IPS DF 4.7 (cell line): ENCODE measurements around the gene C13orf46.

ENCODE experiments used
- DNase-seq: peaks from one replicate; pipeline ENCODE4 v3.0.0-alpha.2; 2013; ENCODE audit warnings: low spot score; ENCODE audit errors: extremely low read depth

C13orf46 gene

DNA sequence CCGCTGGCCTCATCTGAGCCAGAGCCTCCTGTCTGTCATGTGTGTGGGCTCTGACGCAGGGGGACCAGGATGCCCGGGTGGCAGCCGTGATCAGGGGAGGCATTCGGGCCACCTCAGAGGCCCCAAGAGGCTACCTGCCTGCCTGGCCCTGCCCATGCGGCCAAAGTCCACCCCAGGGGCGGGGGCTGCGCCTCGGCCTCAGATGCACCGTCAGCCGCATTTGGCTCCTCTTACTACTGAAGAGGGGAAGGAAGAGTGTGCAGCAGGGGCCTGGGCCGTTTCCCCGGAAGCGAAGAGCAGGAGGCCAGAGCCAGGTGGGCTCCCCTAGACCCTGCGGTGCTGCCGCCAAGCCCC, 34.0 kb downstream of the C13orf46 start:
- no peak for DNase-seq

DNA sequence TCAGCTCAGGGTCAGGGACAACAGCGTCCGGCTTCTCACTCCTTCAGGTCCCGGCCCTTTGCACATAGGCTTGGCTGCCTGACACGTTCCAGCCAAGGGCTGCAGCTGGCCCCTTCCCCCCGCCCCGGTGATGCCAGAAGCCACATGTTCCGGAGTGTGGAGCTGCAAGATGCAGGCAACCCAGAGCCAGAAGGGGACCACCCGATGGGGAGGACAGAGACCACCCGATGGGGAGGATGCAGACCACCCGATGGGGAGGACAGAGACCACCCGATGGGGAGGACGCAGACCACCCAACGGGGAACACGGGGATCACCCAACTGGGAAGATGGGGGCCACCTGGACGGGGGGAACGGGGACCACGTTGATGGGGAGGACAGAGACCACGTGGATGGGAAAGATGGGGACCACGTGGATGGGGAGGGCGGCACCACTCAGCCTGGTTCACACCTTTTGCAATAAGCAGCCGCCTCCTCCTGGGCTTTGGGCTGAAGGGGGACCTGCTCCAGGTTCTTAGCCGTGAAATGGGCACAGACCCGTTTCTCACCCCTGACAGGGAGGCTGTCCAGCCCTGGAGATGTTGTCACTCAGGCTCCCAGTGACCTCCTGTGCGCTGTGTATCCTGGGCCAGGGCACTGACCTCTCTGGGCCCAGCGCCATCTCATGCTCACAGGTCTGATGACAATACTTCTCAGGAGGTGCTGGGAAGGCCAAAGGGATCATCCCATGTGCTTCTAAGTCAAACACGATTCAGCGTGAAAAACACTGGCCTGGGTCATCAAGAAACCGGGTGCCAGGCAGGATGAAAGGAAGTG, 34.5 kb downstream of the C13orf46 start:
- no peak for DNase-seq

DNA sequence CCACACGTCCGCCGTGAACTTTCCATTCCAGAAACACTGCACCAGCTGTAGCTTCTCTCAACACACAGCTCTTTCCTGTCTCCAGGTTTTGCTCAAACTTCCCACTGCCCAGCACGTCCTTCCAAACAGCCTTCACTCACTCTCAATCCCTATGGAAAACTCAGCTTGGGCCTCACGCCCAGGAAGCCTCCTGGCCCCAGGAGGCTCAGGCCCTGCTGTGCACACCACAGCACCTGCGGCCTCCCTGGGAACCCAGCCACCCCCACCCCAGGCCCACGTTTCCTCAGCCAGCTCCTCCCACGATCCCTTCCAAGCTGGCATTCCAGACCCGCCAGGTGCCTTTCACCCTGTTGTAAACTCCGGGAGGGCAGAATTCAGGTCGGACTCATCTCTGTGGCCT, 35.2 kb downstream of the C13orf46 start:
- no peak for DNase-seq

DNA sequence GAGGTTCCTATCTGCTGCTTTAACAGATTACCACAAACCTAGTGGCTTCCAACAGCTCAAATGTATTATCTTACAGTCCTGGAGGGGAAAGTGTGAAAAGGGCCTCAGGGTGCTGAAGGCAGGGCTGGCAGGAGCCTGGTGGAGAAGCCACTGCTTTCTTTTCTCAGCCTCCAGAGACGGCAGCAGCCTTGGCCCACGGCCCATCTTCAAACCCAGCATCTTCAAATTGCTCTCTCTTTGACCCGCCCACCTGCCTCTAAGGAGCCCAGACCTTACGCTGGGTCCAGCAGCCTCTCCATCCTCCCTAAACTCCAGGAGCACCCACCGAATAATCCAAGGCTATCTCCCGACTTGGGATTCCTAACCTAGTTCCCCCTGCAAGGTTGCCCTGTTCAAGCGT, 35.6 kb downstream of the C13orf46 start:
- DNase-seq = no peak

DNA sequence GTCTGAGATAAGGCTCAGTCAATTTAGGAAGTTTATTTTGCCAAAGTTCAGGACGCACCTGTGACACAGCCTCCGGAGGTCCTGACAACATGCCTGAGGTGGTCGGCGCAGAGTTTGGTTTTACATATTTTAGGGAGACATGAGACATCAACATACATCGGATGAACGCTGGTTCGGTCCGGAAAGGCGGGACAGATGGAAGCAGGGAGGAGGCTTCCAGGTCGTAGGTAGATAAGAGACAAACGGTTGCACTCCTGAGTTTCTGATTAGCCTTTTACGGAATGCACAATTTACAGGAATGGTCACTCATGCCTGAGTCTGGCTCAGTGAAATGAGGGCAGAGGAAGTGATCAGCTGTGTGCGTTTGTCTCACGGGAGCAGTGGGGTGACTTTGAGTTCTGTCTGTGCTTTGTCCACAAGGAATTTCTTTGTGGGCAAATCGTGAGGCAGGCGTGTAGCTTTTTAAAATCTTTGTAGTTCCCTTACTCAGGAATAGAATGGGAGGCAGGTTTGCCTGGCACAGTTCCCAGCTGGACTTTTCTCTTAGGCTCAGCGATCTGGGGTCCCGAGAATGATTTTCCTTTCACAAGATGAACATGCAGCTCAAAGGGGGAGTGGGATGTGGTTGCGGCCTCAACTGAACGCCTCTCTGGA, 36.2 kb downstream of the C13orf46 start:
- no peak for DNase-seq

DNA sequence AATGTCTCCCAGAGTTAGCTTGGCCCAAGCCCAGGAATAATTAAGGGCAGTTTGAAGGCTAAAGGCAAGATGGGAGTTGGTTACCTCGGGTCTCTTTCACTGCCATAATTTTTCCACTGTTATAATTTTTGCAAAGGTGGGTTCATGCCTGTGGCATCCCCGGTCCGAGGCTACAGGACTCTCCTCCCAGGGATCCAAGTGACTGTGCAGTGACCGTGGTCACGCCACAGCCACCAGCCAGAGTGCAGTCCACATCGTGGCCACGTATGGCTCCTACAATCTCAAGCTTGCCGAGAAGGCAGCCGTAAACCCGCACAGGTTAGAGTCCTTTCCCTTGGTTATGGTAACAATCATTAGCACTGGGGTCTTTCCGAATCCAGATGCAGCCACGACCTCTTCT, 36.8 kb downstream of the C13orf46 start:
- DNase-seq = no peak

DNA sequence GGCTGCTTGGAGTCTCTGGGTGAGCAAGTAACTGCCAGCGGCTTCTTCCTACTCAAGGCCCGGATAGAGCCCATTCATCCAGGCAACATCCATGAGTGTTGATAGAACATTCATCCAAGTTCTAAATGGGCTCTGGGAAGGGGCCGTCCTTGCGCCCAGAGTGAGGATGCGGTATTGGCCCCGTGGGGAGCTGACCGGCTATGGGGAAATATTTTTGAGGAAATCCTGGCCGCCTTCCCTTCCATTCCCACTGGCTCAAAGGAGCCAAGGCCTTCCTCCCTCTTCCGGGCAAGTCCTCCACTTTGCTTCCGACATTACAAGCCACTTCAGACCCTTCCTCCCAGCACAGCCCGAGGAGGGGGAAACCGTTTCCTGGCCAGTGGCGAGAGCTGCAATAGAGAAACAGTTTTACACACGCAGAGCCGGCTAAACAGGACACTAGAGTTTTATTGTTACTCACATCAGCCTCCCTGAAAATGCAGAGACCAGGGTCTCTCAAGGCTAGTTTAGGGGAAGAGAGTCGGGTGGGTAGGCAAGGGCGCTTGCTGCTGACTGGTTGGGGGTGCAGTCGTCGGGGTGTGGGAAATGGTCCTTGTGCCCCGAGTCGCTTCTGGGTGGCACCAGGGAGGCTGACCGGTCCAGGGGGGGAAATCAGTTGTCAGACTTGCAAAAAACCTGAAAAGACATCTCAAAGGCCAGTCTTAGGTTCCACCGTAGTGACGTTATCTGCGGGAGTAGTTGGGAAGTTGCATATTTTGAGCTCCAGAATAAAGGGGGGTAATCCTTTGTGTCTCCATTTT, 37.5 kb downstream of the C13orf46 start:
- DNase-seq = no peak

DNA sequence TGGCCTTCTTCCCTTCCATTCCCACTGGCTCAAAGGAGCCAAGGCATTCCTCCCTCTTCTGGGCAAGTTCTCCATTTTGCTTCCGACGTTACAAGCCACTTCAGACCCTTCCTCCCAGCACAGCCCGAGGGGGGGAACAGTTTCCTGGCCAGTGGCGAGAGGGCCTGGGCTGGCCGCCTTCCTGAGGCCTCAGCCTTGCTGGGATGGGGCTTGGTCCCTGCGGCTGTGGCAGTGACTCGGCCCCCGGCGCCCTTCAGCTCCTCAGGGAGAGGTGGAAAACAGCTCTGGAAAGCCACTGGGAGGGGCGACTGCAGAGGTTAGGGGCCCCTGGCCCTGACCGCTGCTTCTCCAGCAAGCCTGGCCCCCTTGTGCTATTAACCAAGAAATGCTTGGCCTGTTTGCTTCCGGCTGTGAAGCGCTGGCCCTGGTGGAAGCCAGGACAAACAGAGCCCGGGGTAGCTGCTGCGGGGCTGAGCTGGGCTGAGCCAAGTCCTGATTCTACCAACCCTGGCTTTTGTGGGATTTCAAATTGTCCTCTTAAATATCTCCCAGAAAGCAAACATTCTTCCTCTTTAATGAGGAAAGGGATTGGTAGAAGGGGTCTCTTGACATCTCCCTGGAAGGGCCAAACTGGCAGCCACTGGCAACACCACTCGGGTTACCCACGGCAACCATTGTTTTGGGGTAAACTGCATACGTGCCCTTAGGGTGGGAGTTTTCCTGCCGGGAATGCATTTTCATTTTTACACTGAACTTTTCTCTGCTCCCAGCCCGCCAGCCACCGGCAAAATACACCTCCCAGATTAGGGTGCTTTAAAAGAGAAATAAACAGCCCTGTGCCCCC, 38.7 kb downstream of the C13orf46 start:
- DNase-seq = no peak

DNA sequence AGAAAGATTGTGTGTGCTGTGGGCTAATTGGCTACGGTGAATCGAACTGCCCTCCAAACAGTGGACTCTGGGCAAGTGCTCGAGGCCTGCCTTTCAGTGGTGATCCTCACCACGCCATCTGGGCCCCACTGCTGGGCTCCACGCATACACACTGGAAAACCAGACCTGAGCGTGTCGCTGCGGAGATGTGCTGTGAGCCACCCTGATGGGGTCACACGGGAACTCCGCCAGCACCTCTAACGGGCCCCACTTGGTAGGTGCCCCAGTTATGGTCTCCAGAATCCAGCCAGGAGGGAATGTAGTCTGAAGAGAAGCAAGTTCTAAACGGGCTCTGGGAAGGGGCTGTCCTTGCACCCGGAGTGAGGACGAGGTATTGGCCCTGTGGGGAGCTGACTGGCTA, 39.3 kb downstream of the C13orf46 start:
- DNase-seq = no peak

DNA sequence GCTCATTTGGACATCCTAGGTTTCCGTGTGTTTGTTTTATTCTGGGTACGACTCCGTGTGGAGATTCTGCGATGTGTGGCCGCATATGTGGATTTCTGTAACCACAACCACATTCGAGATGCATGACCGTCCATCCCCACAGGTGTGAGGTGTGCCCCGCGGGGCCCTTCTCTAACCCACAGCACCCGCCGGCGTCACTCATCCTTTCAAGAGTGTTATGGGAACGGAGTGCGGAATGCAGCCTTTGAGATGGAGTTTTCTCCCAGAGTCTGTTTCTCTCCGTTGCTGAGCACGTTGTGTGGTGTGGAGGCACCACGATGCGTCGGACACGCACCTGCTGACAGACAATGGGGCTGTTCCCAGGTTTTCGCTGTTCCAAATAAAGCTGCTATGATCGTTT, 40.0 kb downstream of the C13orf46 start:
- no peak for DNase-seq

DNA sequence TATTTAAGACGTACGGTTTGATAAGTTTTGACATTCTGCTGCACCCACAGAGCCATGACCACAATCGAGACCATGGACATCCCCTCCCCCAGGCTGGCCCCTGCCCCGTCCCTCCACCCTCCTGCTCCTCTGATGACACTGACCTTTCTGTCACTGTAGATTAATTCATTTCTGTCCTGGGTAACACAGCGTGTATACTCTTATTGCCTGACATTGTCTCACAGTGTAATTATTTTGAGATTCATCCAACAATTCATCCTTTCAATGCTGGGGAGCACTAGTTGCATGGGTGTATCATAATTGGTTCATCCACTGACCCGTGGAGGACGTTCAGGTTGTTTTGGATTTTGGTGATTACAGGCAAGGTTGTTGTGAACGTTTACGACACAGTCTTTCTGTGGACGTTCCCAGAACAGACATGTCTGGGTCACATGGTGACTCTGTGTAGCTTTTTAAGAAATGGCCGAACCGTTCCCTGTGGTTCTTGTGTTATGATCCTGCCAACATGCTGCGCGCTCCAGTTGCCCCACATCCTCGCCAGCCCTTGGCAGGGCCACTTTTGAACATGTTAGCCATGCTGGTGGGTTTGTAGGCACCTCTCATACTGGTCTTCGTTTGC, 41.9 kb downstream of the C13orf46 start:
- no peak for DNase-seq

DNA sequence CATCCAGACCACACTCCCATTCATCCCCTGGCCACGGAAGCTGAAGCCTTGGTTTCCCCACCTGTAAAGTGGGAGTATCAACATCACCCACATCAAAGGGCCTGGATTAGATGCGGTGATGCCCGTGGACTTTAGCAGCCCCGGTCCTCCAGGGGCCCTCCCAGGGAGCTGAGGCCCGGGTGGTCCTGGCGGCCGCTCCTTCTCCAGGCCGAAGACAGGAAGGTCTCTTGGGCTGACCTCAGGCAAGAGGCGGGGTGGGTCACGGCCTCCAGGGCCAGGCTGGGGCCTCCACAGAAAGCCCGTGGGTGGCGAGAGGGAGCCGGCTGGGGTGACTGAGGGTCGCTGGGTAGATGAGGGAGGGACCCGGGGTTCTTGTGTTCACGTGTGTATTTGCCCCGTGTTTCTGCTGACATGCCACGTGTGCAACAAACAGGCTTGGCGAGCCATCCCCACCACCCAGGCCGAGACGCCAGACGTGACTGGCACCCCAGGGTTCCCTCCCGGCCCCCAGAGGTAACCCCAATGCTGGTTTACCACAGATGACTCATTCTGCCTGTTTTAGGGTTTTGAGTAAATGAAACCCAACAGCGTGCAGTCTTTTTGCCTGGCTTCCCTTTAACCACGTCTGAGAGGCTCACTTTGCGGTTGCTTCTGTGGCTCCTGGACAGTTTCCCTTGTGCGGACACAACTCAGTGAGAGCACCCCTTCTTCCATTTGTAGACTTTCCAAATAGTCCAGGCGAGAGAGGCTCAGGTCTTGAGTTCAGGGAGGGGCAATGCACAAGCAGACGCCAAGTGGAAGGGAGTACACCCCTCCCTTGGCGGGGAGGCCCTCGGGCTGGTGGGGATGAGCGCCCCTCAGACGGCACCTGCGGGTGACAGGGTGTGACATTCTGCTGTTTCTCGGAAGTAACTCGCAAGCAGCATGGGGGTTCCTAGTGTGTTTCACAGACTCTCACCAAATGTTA, 42.9 kb downstream of the C13orf46 start:
- no peak for DNase-seq

DNA sequence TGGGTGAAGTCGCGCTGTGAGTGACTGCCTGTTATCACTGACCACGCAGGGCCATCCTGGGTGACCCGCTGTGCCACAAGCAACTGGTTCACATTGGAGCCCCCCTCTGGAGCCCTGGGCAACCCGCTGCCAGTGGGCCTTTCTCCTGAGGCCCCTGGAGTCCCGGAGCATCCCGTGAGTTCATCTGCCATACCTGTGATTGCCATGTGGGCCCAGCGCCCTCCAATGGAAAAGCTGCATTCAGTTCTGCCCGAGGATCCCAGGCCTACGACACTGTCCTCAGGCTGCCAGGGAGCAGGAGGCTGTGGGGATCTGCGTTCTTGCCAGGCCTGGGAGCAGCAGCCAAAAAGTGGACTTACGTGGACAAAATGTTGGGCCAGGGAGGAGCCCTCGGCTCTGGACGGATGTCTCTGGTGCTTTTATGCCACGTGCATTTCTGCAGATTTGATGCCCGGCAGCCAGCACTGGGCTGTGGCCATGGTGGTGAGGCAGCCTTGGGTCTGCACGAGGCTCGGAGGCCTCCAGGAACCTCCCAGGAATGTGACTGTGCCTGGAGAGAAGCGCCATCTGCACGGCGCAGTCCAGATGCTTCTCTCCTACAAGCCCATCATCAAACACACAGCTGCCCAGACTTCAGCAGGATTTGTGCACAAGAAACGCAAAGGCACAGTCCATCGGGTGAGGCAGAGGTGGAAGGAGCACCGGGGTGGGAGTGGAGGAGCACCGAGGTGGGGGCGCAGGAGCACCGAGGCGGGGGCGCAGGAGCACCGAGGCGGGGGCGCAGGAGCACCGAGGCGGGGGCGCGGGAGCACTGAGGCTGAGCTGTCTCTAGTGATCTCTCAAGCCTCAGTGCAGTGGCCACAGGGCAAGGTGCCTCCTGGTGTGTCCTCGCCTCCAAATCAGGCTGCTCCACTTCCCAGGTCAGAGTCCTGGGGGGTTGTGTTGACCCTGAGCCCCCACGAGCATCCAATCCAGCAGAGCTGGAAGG, 44.0 kb downstream of the C13orf46 start:
- no peak for DNase-seq

DNA sequence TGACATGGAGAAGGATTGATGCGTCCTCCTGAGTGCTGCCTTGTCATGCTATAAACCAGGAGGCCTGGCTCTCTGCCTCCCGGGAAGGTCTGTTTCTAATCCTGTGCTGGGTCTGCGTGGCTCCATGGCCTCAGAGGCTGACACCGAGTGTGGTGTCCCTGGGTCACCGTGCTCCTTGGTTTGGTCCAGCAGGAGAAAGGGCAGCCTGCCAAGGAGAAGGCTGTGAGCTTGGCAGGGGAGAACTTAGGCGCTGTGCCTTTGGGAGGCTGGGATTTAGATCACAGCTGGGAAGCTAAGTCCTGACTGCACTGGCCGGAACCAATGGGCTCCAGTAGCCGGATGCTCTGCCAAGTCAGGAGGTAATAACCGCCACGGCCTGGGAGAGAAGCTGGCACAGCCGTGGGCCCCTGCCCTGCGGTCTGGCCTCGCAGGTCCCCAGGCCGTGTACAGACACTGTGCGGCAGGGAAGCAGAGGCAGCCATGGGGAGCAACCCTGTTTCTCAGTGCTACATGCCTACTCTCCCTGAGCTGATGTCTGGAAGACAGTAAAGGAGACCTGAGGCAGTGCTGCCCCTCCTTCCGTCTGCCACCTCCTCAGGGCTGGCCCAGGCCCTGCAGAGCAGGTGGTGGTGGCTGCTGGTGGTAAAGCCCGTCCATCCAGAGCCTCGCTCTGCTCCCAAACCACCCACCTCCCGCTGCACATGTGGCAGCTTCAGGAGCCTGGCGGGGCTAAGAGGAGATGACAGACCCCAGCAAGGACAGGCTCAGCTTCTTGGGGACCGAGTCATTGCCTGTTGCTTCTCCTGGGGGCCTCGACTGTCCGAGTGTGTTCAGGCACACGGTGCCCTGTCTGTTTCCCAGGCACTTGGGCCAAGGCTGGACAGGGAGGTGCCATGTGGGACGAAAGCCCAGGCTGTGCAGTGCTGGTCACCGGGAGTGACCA, 44.9 kb downstream of the C13orf46 start:
- no peak for DNase-seq

DNA sequence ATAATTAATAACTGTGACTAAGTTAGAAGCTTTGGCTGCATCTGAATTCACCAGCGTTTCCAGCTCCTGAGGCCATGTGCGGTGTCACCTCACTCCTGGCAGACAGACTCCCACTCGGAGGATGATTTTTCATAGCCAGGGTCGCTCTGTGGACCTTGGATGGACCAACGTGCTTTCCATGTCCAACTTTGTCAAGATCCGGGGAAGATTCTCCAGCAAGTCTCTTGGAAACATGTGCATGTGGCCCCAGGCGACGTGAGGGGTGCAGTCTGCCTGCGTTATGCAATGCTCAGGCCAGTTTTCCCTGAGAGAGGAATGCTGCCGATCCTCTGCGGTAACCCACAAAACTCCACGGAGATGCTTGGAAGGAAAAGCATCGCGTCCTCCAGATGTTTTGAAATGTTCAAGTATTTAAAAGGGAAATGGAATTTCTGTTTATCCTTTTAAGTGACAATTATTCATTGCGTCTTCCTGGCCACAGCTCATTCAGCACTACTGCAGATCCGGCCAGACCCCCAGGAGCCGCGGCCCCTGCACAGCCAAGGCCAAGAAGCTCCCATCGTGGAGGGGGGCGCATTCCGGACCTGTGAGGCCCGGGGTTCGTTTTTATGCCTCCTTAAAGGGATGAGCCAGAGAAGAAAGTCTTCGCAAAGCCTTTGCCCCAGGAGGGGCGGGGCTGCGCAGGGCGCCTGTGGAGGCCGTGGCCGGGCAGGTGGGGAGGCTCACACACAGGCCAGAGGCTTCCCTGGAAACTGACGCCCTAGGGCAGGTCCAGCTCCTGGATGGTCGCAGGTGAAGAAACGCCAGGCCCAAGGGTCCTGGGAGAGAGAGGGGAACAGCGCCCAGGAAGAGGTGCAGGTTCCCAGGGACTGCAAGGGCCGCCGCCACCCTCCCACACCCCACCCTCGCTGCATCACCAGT, 46.0 kb downstream of the C13orf46 start:
- no peak for DNase-seq

DNA sequence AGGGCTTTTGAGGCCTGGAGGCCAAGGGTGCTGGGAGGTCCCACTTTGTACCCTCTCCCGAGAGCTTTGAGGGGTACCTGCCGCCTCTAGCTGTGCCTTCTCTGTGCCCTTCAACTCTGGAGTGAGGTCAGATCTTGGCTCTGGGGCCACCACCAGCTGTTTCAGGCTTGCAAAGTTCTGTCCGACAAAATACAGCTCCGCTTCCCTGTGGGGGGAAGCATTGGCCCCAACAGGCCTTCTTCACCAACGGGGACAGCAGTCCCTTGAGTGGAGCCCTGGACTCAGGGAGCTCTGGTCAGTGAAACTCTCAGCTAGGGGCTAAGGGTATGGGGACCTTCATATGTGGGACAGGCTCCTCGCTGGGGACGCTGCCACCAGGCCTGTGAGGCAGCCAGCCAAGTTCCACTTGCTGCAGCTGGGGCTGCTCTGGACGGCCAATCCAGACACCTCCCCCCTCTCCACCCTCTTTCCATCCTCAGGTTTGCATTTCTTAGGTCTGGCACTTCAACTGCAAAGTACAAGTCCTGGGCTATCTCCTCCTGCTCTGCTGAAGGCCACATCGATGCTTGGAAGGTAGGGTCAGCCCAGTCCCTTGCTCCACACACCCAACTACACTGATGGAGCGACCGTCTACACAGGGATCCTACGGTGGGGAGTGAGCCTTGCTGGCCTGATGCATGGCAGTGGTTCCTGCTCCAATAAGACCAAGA, 46.8 kb downstream of the C13orf46 start:
- DNase-seq = no peak
